ENCODE results near the gene INO80B. TPM values are rescaled to one million over a fixed set of nuclear protein-coding genes. Genes with fewer than 3 reads are reported as not detected.

INO80B gene
- total and polyA plus RNA-seq, 9 of the 15 experiments (the other 6 are each of a cell fraction or from before 2014, with no cell fraction given): 0.41 to 22.6 (median 9.0) TPM

GRCh38 chr2:74428675-74429074 lies 26.2 kb upstream of the INO80B start:
- Histone ChIP-seq H3K27me3 (ENCODE audit: control insufficient read depth in 2 of 2, insufficient read depth in 2 of 2, low read length in 2 of 2) (no peaks in the 10 kb centered on the region), H4K20me1 (replicated peaks; ENCODE audit: control insufficient read depth, insufficient read depth, low read length) (no peaks in the 10 kb centered on the region), H3K9ac (ENCODE audit: insufficient read depth in 1 of 2, low read depth in 2 of 2, low read length in 2 of 2) (no peak overlapping the region), H3K4me2 (ENCODE audit: insufficient read depth, low read length) (no peak overlapping the region), H3K36me3 (ENCODE audit: control insufficient read depth, insufficient read depth, low read length) (no peaks in the 10 kb centered on the region), H3K4me3 (no peak overlapping the region), H3K4me1 (replicated peaks in 1 of 2; ENCODE audit: control insufficient read depth in 2 of 2, insufficient read depth in 2 of 2, low read length in 2 of 2) (peaks cover 0 to 16% of the 10 kb centered on the region in 2 experiments; a peak in 1 of 5 replicates), H2AFZ (ENCODE audit: low read depth, low read length) (no peak overlapping the region), H3K79me2 (ENCODE audit: control insufficient read depth, insufficient read depth, low read length) (no peaks in the 10 kb centered on the region), H3K9me3 (replicated peaks; ENCODE audit: control insufficient read depth, insufficient read depth, low read depth, low read length) (no peaks in the 10 kb centered on the region), H3K27ac (ENCODE audit: extremely low read depth, low read depth, low read length) (no peak overlapping the region), H3K9me1 (ENCODE audit: control insufficient read depth, insufficient read depth, low read length) (no peaks in the 10 kb centered on the region)
- in situ Hi-C loops (cut with MboI): no loop called here
- no peak for DNase-seq (ENCODE audit: extremely low read depth in 1 of 4, low spot score in 3 of 4)
- intact Hi-C loops (cut with micrococcal nuclease): no loop called here
- WGBS (ENCODE audit: insufficient coverage, low coverage, missing lambda C conversion rate): 39% methylated on average over 4 of the region's 5 CpGs
- ChIA-PET POLR2A (interaction anchor here (0.7 to 1.7 kb wide), 3 partner anchors 12 to 30 kb away, joined by 3 to 7 read pairs (median 4); partner anchors contain the start of gene WBP1), CTCF (ENCODE audit: low intra/inter-chr PET ratio) (no interaction called here)
- BruUV-seq (replicated peaks): no TSS peak
- no peak for ATAC-seq
- FAIRE-seq: no peak
- TF ChIP-seq NELFE (IDR thresholded peaks at IDR 0.05; ENCODE audit: insufficient read depth, insufficient read length): no peak
- no peak for TF ChIP-seq ZBED1 (IDR thresholded peaks at IDR 0.05)
- TF ChIP-seq ZBTB2 (IDR thresholded peaks at IDR 0.05): no peak
- no peak for TF ChIP-seq E4F1 (CRISPR knock-in tag; IDR thresholded peaks at IDR 0.05; ENCODE audit: borderline replicate concordance)
- no peak for TF ChIP-seq SNRNP70 (optimal IDR thresholded peaks at IDR 0.05; ENCODE audit: low read depth, low read length)
- TF ChIP-seq GATAD2B (IDR thresholded peaks at IDR 0.05; ENCODE audit: borderline replicate concordance): no peak
- no peak for TF ChIP-seq SLC30A9 (CRISPR knock-in tag; IDR thresholded peaks at IDR 0.05)
- no peak for TF ChIP-seq MTF1 (CRISPR knock-in tag; IDR thresholded peaks at IDR 0.05; ENCODE audit: borderline replicate concordance)
- no peak for TF ChIP-seq PURB (CRISPR knock-in tag; IDR thresholded peaks at IDR 0.05; ENCODE audit: low read depth)
- TF ChIP-seq KAT2B (IDR thresholded peaks at IDR 0.05; ENCODE audit: low read depth, low read length): no peak
- TF ChIP-seq IFI16 (CRISPR knock-in tag; IDR thresholded peaks at IDR 0.05): no peak
- no peak for TF ChIP-seq RFX5 (IDR thresholded peaks at IDR 0.05; ENCODE audit: low read depth, low read length)

Measured in K562 (cell line).